ENCODE results near the gene FBXO8. TPM values are rescaled to one million over a fixed set of nuclear protein-coding genes. Genes with fewer than 3 reads are reported as not detected.

FBXO8 gene
- total RNA-seq, 1 donor from 2014 or later: 18.1 TPM

GRCh38 chr4:174255374-174255773, 28.1 kb downstream of the FBXO8 start:
- DNase-seq (ENCODE audit: low spot score): no peak
- no peaks in the 10 kb centered on the region for H3K9me3 Mint-ChIP-seq
- intact Hi-C loops (cut with micrococcal nuclease): no loop called here
- no peaks in the 10 kb centered on the region for H3K4me1 Mint-ChIP-seq (ENCODE audit: low read depth)
- no peak overlapping the region for H3K27ac Mint-ChIP-seq
- no peaks in the 10 kb centered on the region for H3K27me3 Mint-ChIP-seq (ENCODE audit: insufficient read depth)
- H3K4me3 Mint-ChIP-seq: no peak overlapping the region
- no peaks in the 10 kb centered on the region for H3K36me3 Mint-ChIP-seq (ENCODE audit: low read depth)

GRCh38 chr4:174254613-174255012, 28.9 kb downstream of the FBXO8 start:
- H3K9me3 Mint-ChIP-seq: no peaks in the 10 kb centered on the region
- intact Hi-C loops (cut with micrococcal nuclease): no loop called here
- no peak for DNase-seq (ENCODE audit: low spot score)
- no peaks in the 10 kb centered on the region for H3K4me1 Mint-ChIP-seq (ENCODE audit: low read depth)
- H3K36me3 Mint-ChIP-seq (ENCODE audit: low read depth): peaks cover 1% of the 10 kb centered on the region
- no peaks in the 10 kb centered on the region for H3K27me3 Mint-ChIP-seq (ENCODE audit: insufficient read depth)
- no peak overlapping the region for H3K27ac Mint-ChIP-seq
- no peak overlapping the region for H3K4me3 Mint-ChIP-seq

- intact Hi-C loops (cut with micrococcal nuclease): no loop called here
- Mint-ChIP-seq H3K27me3 (ENCODE audit: insufficient read depth) (no peaks in the 10 kb centered on the region), H3K4me1 (ENCODE audit: low read depth) (no peaks in the 10 kb centered on the region)
These were observed 31.1 kb downstream of the FBXO8 start for GRCh38 chr4:174252412-174252811.

GRCh38 chr4:174248407-174248806, 35.1 kb downstream of the FBXO8 start:
- H3K4me1 Mint-ChIP-seq (ENCODE audit: low read depth): no peaks in the 10 kb centered on the region
- DNase-seq (ENCODE audit: low spot score): no peak
- H3K4me3 Mint-ChIP-seq: no peak overlapping the region
- H3K27ac Mint-ChIP-seq: no peak overlapping the region
- no peaks in the 10 kb centered on the region for H3K27me3 Mint-ChIP-seq (ENCODE audit: insufficient read depth)
- no peaks in the 10 kb centered on the region for H3K9me3 Mint-ChIP-seq
- peaks cover 2% of the 10 kb centered on the region for H3K36me3 Mint-ChIP-seq (ENCODE audit: low read depth)
- intact Hi-C loops (cut with micrococcal nuclease): no loop called here

More at GRCh38 chr4:174252412-174252811, 31.1 kb downstream of the FBXO8 start:
- no peak overlapping the region for H3K27ac Mint-ChIP-seq
- H3K36me3 Mint-ChIP-seq (ENCODE audit: low read depth): peaks cover 2% of the 10 kb centered on the region
- no peaks in the 10 kb centered on the region for H3K9me3 Mint-ChIP-seq
- no peak for DNase-seq (ENCODE audit: low spot score)
- H3K4me3 Mint-ChIP-seq: no peak overlapping the region

GRCh38 chr4:174245714-174246113, 37.8 kb downstream of the FBXO8 start:
- H3K4me3 Mint-ChIP-seq: no peak overlapping the region
- no peak for DNase-seq (ENCODE audit: low spot score)
- peaks cover 2% of the 10 kb centered on the region for H3K36me3 Mint-ChIP-seq (ENCODE audit: low read depth)
- no peak overlapping the region for H3K27ac Mint-ChIP-seq
- intact Hi-C loops (cut with micrococcal nuclease): no loop called here
- H3K4me1 Mint-ChIP-seq (ENCODE audit: low read depth): no peaks in the 10 kb centered on the region
- no peaks in the 10 kb centered on the region for H3K27me3 Mint-ChIP-seq (ENCODE audit: insufficient read depth)
- no peaks in the 10 kb centered on the region for H3K9me3 Mint-ChIP-seq

- no peak overlapping the region for H3K4me3 Mint-ChIP-seq
- no peak overlapping the region for H3K27ac Mint-ChIP-seq
- no peaks in the 10 kb centered on the region for H3K9me3 Mint-ChIP-seq
- no peak for DNase-seq (ENCODE audit: low spot score)
- intact Hi-C loops (cut with micrococcal nuclease): no loop called here
- no peaks in the 10 kb centered on the region for H3K4me1 Mint-ChIP-seq (ENCODE audit: low read depth)
- H3K36me3 Mint-ChIP-seq (ENCODE audit: low read depth): no peaks in the 10 kb centered on the region
- no peaks in the 10 kb centered on the region for H3K27me3 Mint-ChIP-seq (ENCODE audit: insufficient read depth)
These were observed 39.0 kb downstream of the FBXO8 start for GRCh38 chr4:174244441-174244840.

GRCh38 chr4:174241162-174241561, 42.3 kb downstream of the FBXO8 start:
- no peak overlapping the region for H3K4me3 Mint-ChIP-seq
- peaks cover 5% of the 10 kb centered on the region for H3K36me3 Mint-ChIP-seq (ENCODE audit: low read depth)
- intact Hi-C loops (cut with micrococcal nuclease): no loop called here
- H3K4me1 Mint-ChIP-seq (ENCODE audit: low read depth): no peaks in the 10 kb centered on the region
- no peaks in the 10 kb centered on the region for H3K27me3 Mint-ChIP-seq (ENCODE audit: insufficient read depth)
- no peak for DNase-seq (ENCODE audit: low spot score)
- no peak overlapping the region for H3K27ac Mint-ChIP-seq
- no peaks in the 10 kb centered on the region for H3K9me3 Mint-ChIP-seq

- Mint-ChIP-seq H3K27me3 (ENCODE audit: insufficient read depth) (no peaks in the 10 kb centered on the region), H3K4me3 (no peak overlapping the region), H3K4me1 (ENCODE audit: low read depth) (no peaks in the 10 kb centered on the region), H3K36me3 (ENCODE audit: low read depth) (peaks cover 5% of the 10 kb centered on the region), H3K27ac (no peak overlapping the region), H3K9me3 (no peaks in the 10 kb centered on the region)
- intact Hi-C loops (cut with micrococcal nuclease): no loop called here
- no peak for DNase-seq (ENCODE audit: low spot score)
These were observed 47.1 kb downstream of the FBXO8 start for GRCh38 chr4:174236359-174236758.

GRCh38 chr4:174230680-174231079, 52.8 kb downstream of the FBXO8 start:
- Mint-ChIP-seq H3K9me3 (no peaks in the 10 kb centered on the region), H3K27ac (no peak overlapping the region), H3K27me3 (ENCODE audit: insufficient read depth) (peaks cover 15% of the 10 kb centered on the region), H3K4me3 (no peak overlapping the region), H3K36me3 (ENCODE audit: low read depth) (no peaks in the 10 kb centered on the region), H3K4me1 (ENCODE audit: low read depth) (no peaks in the 10 kb centered on the region)
- DNase-seq (ENCODE audit: low spot score): no peak
- intact Hi-C loops (cut with micrococcal nuclease): no loop called here

- Mint-ChIP-seq H3K9me3 (no peaks in the 10 kb centered on the region), H3K27me3 (ENCODE audit: insufficient read depth) (peaks cover 18% of the 10 kb centered on the region), H3K27ac (no peak overlapping the region), H3K36me3 (ENCODE audit: low read depth) (no peaks in the 10 kb centered on the region), H3K4me3 (no peak overlapping the region), H3K4me1 (ENCODE audit: low read depth) (no peaks in the 10 kb centered on the region)
- intact Hi-C loops (cut with micrococcal nuclease): no loop called here
- no peak for DNase-seq (ENCODE audit: low spot score)
These were observed 53.3 kb downstream of the FBXO8 start for GRCh38 chr4:174230148-174230547.

- no peak for DNase-seq (ENCODE audit: low spot score)
- Mint-ChIP-seq H3K27ac (no peak overlapping the region), H3K4me1 (ENCODE audit: low read depth) (no peaks in the 10 kb centered on the region), H3K9me3 (no peaks in the 10 kb centered on the region), H3K27me3 (ENCODE audit: insufficient read depth) (peaks cover 18% of the 10 kb centered on the region), H3K4me3 (no peak overlapping the region), H3K36me3 (ENCODE audit: low read depth) (no peaks in the 10 kb centered on the region)
- intact Hi-C loops (cut with micrococcal nuclease): no loop called here
These were observed 54.5 kb downstream of the FBXO8 start for GRCh38 chr4:174228988-174229387.

- no peak for DNase-seq (ENCODE audit: low spot score)
- H3K4me3 Mint-ChIP-seq: no peak overlapping the region
- no peaks in the 10 kb centered on the region for H3K9me3 Mint-ChIP-seq
- no peak overlapping the region for H3K27ac Mint-ChIP-seq
- H3K4me1 Mint-ChIP-seq (ENCODE audit: low read depth): no peaks in the 10 kb centered on the region
- no peaks in the 10 kb centered on the region for H3K36me3 Mint-ChIP-seq (ENCODE audit: low read depth)
- peaks cover 37% of the 10 kb centered on the region for H3K27me3 Mint-ChIP-seq (ENCODE audit: insufficient read depth)
- intact Hi-C loops (cut with micrococcal nuclease): no loop called here
These were observed 58.0 kb downstream of the FBXO8 start for GRCh38 chr4:174225349-174226049.

- no peaks in the 10 kb centered on the region for H3K4me1 Mint-ChIP-seq (ENCODE audit: low read depth)
- H3K4me3 Mint-ChIP-seq: no peak overlapping the region
- intact Hi-C loops (cut with micrococcal nuclease): loop anchor here (5.0 kb wide), 1 partner anchor 298 kb away; the partner anchor contains the start of gene HPGD
- H3K27me3 Mint-ChIP-seq (ENCODE audit: insufficient read depth): peaks cover 44% of the 10 kb centered on the region
- no peak for DNase-seq (ENCODE audit: low spot score)
- H3K9me3 Mint-ChIP-seq: no peaks in the 10 kb centered on the region
- H3K36me3 Mint-ChIP-seq (ENCODE audit: low read depth): no peaks in the 10 kb centered on the region
- no peak overlapping the region for H3K27ac Mint-ChIP-seq
These were observed 58.9 kb downstream of the FBXO8 start for GRCh38 chr4:174224550-174224949.
